Stimulated activated naive CD8-positive, alpha-beta T cell treated with anti-CD3 and anti-CD28 coated beads, Interleukin-15, Interleukin-2, amounts not matched to agents 100 U/mL and 50 U/mL, for 24 hours (primary cell): ENCODE data around the gene KLHL14.

Experiments used
- ATAC-seq: fragments of 150-1000 bp; cut with Tn5 transposase; one replicate; pipeline ENCODE4 v1.10.0; 2021
- DNase-seq: peaks from one replicate; pipeline ENCODE4 v3.0.0; 2021

KLHL14 gene

GRCh38 chr18:32770054-32770665, 2.7 kb downstream of the KLHL14 start:
- DNase-seq = no peak
- peak; percentile 8 for ATAC-seq

DNA sequence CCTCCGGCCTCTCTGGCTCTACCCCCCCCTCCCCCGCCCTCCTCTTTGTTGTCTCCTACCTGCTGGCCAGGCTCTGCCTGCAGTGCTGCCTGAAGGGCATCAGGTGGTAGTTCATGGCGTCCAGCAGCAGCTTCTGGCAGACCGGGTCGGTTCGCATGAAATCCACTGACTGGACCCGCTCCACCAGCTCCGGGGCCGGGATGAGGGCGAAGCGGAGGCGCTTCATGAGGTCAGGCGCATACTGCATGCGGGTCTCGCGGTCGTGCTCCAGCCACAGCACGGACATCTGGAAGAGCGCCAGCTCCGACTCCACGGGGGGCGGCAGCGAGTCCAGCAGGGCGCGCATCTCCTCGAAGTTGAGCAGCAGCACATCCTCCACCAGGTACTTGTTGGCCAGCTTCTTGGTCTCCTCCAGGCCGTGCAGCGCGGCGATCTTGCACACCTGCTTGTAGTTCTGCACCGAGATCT, 3.2 kb downstream of the KLHL14 start:
- DNase-seq (peak; percentile 4), ATAC-seq (peak; percentile 20)

DNA sequence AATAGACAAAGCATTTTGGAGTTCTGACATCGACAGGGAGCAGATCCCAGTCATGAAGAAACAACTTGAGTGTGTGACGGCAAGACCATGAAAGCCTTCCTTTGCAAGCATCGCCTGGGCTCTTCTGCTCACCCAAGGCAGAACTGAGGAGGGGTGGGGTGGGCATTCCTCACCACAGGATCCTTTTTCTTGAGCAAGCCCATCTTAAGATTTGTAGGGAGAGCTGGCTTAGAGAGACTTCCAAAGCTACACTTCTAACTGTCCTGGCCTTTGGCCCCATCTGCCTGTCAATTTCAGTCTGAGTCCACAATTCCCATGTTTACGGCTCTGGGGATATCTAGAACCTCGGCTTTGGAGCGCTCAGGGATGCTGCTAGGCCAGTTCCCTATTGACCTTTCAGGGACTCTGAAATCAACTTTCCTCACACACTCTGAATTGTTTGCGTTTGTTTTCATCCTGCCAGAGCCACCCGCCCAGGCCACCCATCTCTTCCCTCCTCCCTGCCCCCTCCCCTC, 3.7 kb downstream of the KLHL14 start:
- no peak for DNase-seq
- no peak for ATAC-seq

GRCh38 chr18:32767400-32767799, 5.4 kb downstream of the KLHL14 start:
- ATAC-seq = no peak
- DNase-seq = no peak

- DNase-seq (no peak), ATAC-seq (no peak)
Observed at GRCh38 chr18:32764611-32765244, 8.1 kb downstream of the KLHL14 start.

DNA sequence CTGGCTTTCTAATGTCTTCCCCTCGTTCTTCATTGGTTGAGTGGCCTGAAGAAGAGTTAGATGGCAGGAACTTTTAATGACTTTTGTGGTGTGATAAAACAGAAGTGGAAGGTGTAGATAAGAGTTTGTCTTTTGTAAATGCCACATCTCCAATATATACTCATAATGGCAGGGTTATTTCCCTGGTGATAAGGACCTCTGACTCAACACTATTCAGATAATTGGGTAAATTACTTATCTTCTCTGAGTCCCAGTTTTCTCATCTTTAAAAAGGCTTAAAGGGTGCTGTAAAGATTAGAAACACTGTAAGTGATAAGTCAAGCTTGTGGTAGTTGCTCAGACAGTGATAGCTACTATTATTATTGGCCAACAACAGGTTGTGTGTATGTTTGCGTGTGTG, 9.5 kb downstream of the KLHL14 start:
- no peak for ATAC-seq
- DNase-seq = no peak

DNA sequence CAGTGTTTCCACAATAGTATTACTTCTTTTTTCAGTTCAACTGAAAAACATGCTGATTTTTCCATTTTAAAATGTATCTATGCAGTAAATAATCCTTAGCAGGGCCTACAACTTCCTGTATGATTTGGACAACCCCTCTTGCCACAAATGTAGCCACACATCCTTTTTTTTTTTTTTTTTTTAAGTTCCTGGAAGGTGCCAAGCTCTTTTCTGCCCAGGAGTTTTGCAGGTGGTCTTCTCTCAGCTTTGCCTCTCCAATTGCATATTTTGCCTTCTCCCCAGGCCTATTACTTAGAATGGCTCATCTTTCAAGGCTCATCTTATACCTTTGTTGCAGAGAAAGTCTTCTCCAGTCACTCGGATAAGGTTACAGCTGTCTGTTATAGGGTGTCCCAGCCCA, 11.6 kb downstream of the KLHL14 start:
- no peak for ATAC-seq

GRCh38 chr18:32760391-32760790, 12.4 kb downstream of the KLHL14 start:
- peak; percentile 52 for ATAC-seq
- peak; percentile 16 for DNase-seq

More for the DNA sequence above, 11.6 kb downstream of the KLHL14 start:
- DNase-seq = no peak

DNA sequence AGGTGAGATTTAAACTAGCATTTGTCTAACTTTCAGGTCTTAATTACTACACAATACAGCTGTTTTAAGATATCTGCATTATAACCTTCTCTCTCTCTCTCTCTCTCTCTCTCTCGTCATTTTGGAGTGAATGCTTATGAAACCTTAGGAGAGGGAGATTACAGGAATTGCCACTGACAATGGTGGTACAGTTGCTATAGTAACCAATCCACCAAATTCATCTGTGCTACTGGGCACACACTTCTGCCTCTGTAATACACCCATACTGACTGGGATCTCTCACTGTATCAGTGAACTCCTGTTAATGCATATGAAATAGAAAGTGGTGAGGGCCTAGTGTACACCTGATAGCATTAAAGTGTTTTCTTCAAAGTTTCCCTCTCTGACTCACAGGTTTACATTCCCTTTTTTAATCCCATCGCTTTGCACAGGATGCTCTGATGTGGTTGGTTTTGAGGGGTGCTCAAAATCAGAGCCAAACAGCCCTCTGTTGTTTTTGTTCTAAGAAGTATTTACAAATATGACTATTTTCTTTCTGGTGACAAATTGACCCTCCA, 13.1 kb downstream of the KLHL14 start:
- no peak for DNase-seq
- ATAC-seq = no peak

DNA sequence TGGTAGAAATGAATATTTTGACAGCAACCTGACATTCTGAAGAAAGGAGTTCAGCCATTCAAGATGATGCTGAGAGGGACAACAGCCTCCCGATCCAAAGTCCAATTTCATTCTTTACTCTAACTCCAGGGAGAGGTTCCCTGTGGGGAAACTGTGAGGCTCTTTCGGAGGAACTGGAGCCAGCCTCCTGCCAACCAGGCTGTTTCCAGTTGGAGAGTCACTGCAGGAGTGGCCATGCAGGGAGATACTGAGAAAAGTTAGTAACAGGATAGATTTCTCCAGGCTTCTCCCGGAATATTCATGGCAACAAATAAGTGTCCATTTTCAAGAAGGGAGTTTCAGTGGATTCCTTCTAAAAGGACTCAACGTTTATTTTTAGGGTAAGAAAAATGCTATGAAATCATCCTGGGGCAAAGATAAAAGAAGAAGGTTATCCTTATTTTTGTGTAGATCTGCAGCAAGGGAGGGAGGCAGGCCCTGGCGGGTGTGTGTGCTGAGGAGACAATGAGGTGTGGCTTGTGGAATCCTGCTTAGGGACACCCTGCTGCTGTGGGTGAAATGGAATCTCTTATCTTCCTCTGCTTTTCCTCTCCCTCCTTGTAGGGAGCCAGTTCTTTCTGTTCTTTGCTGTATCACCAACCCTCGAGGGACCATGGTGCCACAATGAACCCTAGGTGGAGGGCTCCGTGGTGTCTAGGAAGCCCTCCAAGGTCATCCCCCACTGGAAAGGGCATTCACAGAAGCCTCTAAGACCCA, 18.1 kb downstream of the KLHL14 start:
- no peak for DNase-seq
- ATAC-seq = no peak

- DNase-seq (no peak), ATAC-seq (no peak)
Observed at GRCh38 chr18:32753656-32754260, 19.1 kb downstream of the KLHL14 start.

DNA sequence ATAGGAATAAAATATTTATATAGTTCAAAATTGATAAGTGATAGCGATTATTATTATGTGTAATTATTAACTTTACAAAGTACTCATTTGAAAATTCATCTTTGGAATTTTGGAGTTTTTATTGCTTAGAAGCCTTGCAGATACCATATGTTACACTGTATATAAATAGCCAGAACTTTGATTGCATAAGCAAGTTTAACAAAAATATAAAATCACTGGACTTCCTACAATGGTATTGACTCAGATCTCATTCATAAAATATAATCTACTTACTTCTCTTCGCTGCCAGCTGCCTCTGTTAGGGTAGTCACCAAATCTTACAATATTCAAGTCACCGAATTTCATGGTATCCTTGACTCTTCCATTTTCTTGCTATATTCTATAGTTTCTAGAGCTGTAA, 22.5 kb downstream of the KLHL14 start:
- ATAC-seq = no peak
- DNase-seq = no peak

DNA sequence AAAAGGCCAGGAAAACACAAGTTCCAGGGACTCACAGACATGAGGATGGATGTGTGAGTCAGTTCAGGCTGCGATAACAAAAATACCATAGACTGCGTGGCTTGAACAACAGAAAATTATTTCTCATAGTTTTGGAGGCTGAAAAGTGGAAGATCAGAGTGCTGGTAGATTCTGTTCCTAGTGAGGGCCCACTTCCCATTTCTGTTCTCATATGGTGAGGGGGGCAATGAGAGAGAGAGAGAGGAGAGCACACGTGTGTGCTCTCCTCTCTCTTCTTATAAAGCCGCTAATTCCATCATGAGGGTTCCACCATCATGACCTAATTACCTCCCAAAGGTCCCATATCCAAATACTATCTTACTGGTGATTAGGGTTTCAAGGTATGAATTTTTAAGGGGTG, 23.0 kb downstream of the KLHL14 start:
- ATAC-seq (no peak), DNase-seq (no peak)

- DNase-seq = no peak
- no peak for ATAC-seq
Observed at GRCh38 chr18:32742579-32742978, 30.2 kb downstream of the KLHL14 start.

GRCh38 chr18:32735781-32736180, 37.0 kb downstream of the KLHL14 start:
- DNase-seq (no peak), ATAC-seq (no peak)

GRCh38 chr18:32734442-32734841, 38.4 kb downstream of the KLHL14 start:
- ATAC-seq (no peak), DNase-seq (no peak)

DNA sequence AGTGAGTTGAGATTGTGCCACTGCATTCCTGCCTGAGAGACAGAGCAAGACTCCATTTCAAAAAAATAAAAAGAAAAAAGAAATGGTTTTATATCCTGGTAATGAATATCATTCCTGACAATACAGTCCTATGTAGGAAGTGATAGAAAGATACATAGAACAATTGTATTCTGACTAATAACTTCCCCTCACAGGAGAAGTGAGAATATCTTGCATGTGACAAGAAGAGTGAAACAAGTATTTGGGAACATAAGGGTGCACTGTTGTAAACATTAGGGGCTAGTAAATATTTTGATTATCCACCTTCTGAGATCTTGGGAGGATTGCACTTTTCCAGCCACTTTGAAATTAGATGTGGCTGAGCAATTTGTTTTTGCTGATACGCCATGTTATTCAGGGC, 40.7 kb downstream of the KLHL14 start:
- DNase-seq (no peak), ATAC-seq (no peak)

DNA sequence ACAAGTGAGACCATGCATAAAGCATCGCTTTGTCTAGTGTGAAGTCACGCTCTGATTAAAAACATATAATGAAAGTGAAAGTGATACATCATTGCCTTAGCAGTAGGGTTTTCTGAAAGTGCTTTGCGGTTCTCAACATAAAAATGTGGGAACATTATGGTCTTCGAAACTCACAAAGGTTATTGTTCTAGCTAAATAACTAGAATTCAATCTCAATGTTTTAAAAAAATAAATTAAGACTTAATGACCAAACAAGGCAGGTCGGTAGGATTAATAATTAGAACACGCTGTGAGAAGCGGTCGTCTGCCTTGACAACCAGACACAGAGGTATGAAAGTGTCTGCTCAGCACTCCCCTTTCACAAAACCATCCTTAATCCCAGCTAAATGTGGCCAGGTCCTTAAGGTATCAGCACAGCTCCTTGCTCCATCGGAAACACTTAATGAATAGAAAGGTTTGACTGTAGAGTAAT, 42.2 kb downstream of the KLHL14 start:
- ATAC-seq = no peak
- DNase-seq = no peak

DNA sequence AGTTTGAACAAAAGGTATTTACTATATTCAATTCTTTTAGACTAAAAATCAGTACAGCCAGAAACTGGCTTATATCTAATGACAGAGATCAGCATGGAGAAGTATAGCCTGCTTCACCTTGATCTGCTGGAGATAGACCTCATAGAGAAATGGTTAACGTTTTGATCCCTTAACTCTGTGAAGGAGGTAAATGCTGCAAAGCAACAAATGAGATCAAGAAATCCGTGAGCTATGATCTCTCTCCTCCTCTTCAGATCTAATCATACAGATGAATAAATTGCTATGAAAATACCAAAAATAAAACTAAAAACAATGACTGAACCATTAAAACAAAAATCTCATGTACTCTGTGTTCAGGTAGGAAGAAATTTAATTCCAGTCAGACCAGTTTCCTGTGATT, 42.8 kb downstream of the KLHL14 start:
- no peak for ATAC-seq

DNA sequence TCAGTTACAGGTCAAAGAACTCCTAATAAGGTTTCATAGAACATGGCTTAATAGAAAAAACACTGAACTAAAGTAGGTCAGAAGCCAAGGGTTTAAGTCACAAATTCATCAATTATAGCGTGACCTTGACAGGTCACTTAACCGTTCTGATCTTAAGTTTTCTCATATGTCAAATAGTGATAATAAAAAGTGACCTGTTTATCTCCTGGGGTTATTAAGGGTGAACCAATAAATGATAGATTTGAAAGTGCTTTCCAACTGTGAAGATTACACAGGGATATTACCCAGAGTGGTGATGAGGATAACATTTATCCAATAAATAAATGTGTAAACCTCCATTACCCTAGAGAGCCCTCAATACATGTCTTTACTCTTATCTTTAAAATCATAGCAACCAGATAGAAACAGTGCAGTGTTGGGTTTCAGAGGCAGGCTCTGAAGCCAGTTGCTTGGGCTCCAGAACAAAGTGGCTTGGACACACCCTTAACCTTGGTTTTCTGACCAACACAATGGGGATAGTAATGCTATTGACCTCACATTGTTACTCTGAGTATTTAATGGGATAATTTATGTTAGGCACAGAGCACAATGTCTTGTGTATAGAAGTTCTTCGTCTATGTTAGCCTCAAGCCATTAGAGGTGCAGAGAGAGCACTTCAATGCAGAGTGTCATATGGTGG, 48.6 kb downstream of the KLHL14 start:
- DNase-seq (no peak), ATAC-seq (no peak)

More for the DNA sequence above, 42.8 kb downstream of the KLHL14 start:
- no peak for DNase-seq

- ATAC-seq (no peak), DNase-seq (no peak)
Observed at GRCh38 chr18:32722279-32722678, 50.5 kb downstream of the KLHL14 start.

GRCh38 chr18:32717126-32717525, 55.7 kb downstream of the KLHL14 start:
- ATAC-seq (no peak), DNase-seq (no peak)
